ENCODE results near the gene GABBR2. TPM values are rescaled to one million over a fixed set of nuclear protein-coding genes. Genes with fewer than 3 reads are reported as not detected.

Gene GABBR2
- polyA plus RNA-seq, 1 of the 3 experiments (the other 2 are of a cell fraction) = not detected

DNA sequence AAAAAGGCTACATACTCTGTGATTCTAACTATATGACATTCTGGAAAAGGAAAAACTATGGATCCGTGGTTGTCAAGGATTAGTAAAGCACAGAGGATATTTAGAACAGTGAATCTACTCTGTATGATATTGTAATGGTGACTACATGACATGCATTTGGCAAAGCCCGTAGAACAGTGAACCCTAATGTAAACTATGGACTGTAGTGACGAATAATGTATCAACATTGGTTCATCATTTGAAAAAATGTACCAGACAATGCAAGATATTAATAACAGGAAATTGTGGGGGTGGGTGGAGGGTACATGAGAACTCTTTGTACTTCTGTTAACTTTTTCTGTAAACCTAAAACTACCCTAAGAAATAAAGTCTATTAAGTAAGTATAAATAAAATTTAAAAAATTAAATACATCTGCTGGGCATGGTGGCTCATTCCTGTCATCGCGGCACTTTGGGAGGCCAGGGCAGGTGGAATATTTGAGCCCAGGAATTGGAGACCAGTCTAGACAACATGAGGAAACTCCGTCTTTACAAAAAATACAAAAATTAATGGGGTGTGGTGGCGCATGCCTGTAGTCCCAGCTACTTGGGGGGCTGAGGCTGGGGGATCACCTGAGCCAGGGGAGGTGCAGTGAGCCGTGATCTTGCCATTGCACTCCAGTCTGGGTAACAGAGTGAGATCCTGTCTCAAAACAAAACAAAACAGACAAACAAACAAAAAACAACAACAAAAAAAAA lies 351.6 kb downstream of the GABBR2 start:
- H3K4me1 ChIP-seq (ENCODE audit: control insufficient read depth in 1 of 2, insufficient read depth in 2 of 2, low read depth in 1 of 2, low read length in 1 of 2) = no peaks in the 10 kb centered on the region
- no peak overlapping the region for H3K4me3 ChIP-seq (ENCODE audit: low read depth in 2 of 2, low read length in 1 of 2)
- 55% methylated on average over 8 of the region's 8 CpGs for WGBS (ENCODE audit: low lambda C conversion rate)
- TF ChIP-seq RXRA (IDR thresholded peaks at IDR 0.05; ENCODE audit: borderline replicate concordance, low read depth) = no peak
- no peak for TF ChIP-seq RCOR1 (IDR thresholded peaks at IDR 0.05; ENCODE audit: low read length)
- TF ChIP-seq, protein P1, sequence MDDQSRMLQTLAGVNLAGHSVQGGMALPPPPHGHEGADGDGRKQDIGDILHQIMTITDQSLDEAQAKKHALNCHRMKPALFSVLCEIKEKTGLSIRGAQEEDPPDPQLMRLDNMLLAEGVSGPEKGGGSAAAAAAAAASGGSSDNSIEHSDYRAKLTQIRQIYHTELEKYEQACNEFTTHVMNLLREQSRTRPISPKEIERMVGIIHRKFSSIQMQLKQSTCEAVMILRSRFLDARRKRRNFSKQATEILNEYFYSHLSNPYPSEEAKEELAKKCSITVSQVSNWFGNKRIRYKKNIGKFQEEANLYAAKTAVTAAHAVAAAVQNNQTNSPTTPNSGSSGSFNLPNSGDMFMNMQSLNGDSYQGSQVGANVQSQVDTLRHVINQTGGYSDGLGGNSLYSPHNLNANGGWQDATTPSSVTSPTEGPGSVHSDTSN (IDR thresholded peaks at IDR 0.05) = no peak
- no peaks in the 10 kb centered on the region for H3K79me2 ChIP-seq (ENCODE audit: insufficient read depth)
- H3F3A ChIP-seq (replicated peaks; ENCODE audit: insufficient read depth) = no peaks in the 10 kb centered on the region
- ChIA-PET POLR2A (interaction anchor here (0.9 kb wide), 1 partner anchor 102 kb away, joined by 3 read pairs; the partner anchor contains the start of gene TBC1D2), CTCF (no interaction called here)
- H3K27ac ChIP-seq (ENCODE audit: low read depth in 2 of 2, low read length in 1 of 2) = no peak overlapping the region
- peaks cover 3% of the 10 kb centered on the region; the same call in 1 of the 2 replicates for H3K9me2 ChIP-seq
- H3K4me2 ChIP-seq = no peak overlapping the region
- H3K9me3 ChIP-seq = no peaks in the 10 kb centered on the region
- H3K9ac ChIP-seq = no peak overlapping the region
- no peaks in the 10 kb centered on the region for H3K36me3 ChIP-seq (replicated peaks in 1 of 2; ENCODE audit: control insufficient read depth in 1 of 2, insufficient read depth in 2 of 2, low read length in 1 of 2)
- no peak overlapping the region for H2AFZ ChIP-seq (ENCODE audit: low read depth)
- DNase-seq = no peak
- no peaks in the 10 kb centered on the region for H4K20me1 ChIP-seq (ENCODE audit: insufficient read depth)
- H3K27me3 ChIP-seq (ENCODE audit: insufficient read depth) = no peaks in the 10 kb centered on the region

DNA sequence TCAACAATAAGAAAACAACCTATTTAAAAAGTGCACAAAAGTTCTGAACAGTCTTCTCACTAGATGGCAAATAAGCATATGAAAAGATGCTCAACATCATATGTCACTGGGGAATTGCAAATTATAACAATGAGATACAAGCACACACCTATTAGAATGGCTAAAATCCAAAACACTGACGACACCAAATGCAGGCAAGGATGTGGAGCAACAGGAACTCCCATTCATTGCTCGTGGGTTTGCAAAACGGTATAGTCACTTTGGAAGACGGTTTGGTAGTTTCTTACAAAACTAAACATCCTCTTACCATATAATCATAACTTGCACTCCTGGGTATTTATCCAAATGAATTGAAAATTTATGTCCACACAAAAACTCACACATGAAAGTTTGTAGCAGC lies 352.4 kb downstream of the GABBR2 start:
- TF ChIP-seq SMC3 (IDR thresholded peaks at IDR 0.05; ENCODE audit: low read depth, low read length) (no peak), RFX5 (IDR thresholded peaks at IDR 0.05; ENCODE audit: low read length) (no peak), FOSL2 (IDR thresholded peaks at IDR 0.05; ENCODE audit: borderline replicate concordance, low read depth) (no peak), RAD21 (IDR thresholded peaks at IDR 0.05; ENCODE audit: low read length) (no peak), CHD2 (IDR thresholded peaks at IDR 0.05; ENCODE audit: low read length, partially characterized antibody) (no peak), JUND (IDR thresholded peaks at IDR 0.05) (no peak), MXI1 (IDR thresholded peaks at IDR 0.05; ENCODE audit: low read depth, low read length) (no peak), FOXM1 (IDR thresholded peaks at IDR 0.05; ENCODE audit: low read depth) (no peak), MEF2A (IDR thresholded peaks at IDR 0.05; ENCODE audit: borderline replicate concordance, low read depth) (no peak), GABPA (IDR thresholded peaks at IDR 0.05; ENCODE audit: low read depth) (no peak), TAF1 (IDR thresholded peaks at IDR 0.05; ENCODE audit: borderline replicate concordance, low read depth, low read length) (no peak), RXRA (IDR thresholded peaks at IDR 0.05; ENCODE audit: borderline replicate concordance, low read depth) (no peak), YY1 (IDR thresholded peaks at IDR 0.05; ENCODE audit: low read depth) (no peak), GATA2 (CRISPR knock-in tag; IDR thresholded peaks at IDR 0.05) (no peak), EZH2phosphoT487 (IDR thresholded peaks at IDR 0.05; ENCODE audit: borderline replicate concordance, low read depth) (no peak)
- TF ChIP-seq, protein P2, sequence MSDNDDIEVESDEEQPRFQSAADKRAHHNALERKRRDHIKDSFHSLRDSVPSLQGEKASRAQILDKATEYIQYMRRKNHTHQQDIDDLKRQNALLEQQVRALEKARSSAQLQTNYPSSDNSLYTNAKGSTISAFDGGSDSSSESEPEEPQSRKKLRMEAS (IDR thresholded peaks at IDR 0.05; ENCODE audit: low read depth) = no peak
- TF ChIP-seq, protein P3, sequence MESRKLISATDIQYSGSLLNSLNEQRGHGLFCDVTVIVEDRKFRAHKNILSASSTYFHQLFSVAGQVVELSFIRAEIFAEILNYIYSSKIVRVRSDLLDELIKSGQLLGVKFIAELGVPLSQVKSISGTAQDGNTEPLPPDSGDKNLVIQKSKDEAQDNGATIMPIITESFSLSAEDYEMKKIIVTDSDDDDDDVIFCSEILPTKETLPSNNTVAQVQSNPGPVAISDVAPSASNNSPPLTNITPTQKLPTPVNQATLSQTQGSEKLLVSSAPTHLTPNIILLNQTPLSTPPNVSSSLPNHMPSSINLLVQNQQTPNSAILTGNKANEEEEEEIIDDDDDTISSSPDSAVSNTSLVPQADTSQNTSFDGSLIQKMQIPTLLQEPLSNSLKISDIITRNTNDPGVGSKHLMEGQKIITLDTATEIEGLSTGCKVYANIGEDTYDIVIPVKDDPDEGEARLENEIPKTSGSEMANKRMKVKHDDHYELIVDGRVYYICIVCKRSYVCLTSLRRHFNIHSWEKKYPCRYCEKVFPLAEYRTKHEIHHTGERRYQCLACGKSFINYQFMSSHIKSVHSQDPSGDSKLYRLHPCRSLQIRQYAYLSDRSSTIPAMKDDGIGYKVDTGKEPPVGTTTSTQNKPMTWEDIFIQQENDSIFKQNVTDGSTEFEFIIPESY (IDR thresholded peaks at IDR 0.05; ENCODE audit: borderline replicate concordance, low read depth) = no peak
- Histone ChIP-seq H4K20me1 (ENCODE audit: insufficient read depth) (no peaks in the 10 kb centered on the region), H3K79me2 (ENCODE audit: insufficient read depth) (no peaks in the 10 kb centered on the region), H3K9me3 (0 out of 2 replicates have a peak, but pooled peaks cover 2% of the 10 kb centered on the region), H3K9ac (no peak overlapping the region), H3K36me3 (replicated peaks in 1 of 2; ENCODE audit: control insufficient read depth in 1 of 2, insufficient read depth in 2 of 2, low read length in 1 of 2) (no peaks in the 10 kb centered on the region), H3K27me3 (ENCODE audit: insufficient read depth) (no peaks in the 10 kb centered on the region), H3K9me2 (peaks cover 3% of the 10 kb centered on the region; the same call in 1 of the 2 replicates), H3K4me2 (no peak overlapping the region), H3K27ac (ENCODE audit: low read depth in 2 of 2, low read length in 1 of 2) (no peak overlapping the region), H3K4me3 (ENCODE audit: low read depth in 2 of 2, low read length in 1 of 2) (no peak overlapping the region), H2AFZ (ENCODE audit: low read depth) (no peak overlapping the region), H3K4me1 (ENCODE audit: control insufficient read depth in 1 of 2, insufficient read depth in 2 of 2, low read depth in 1 of 2, low read length in 1 of 2) (no peaks in the 10 kb centered on the region), H3F3A (replicated peaks; ENCODE audit: insufficient read depth) (no peaks in the 10 kb centered on the region)
- 50% methylated on average over 4 of the region's 4 CpGs for WGBS (ENCODE audit: low lambda C conversion rate)
- DNase-seq = no peak
- CTCF ChIA-PET = no interaction called here
- POLR2A ChIA-PET = interaction anchor here (0.9 kb wide), 1 partner anchor 101 kb away, joined by 3 read pairs; the partner anchor contains the start of gene TBC1D2
